ENCODE measurements around the gene RANBP1. TPM values are rescaled to one million over a fixed set of nuclear protein-coding genes. Genes with fewer than 3 reads are reported as not detected.

Gene RANBP1
- total and polyA plus RNA-seq, 9 of the 15 experiments (the other 6 are each of a cell fraction or from before 2014, with no cell fraction given), result 162 to 2,891 (median 1,289) TPM

- TF ChIP-seq UBTF (IDR thresholded peaks at IDR 0.05; ENCODE audit: borderline replicate concordance in 1 of 2, low read depth in 2 of 2, low read length in 2 of 2), result no peak
- TF ChIP-seq ZNF764 (CRISPR knock-in tag; IDR thresholded peaks at IDR 0.05; ENCODE audit: low read depth), result peak; percentile 13; the same call in 1 of the 2 replicates
- TF ChIP-seq C11orf30 (IDR thresholded peaks at IDR 0.05; ENCODE audit: low read depth), result no peak
- TF ChIP-seq RBFOX2 (IDR thresholded peaks at IDR 0.05; ENCODE audit: low read depth, low read length), result peak; percentile 82
- peak; percentile 39; the same call in 1 of the 2 replicates for TF ChIP-seq DIDO1 (tag; IDR thresholded peaks at IDR 0.05; ENCODE audit: low read depth)
- TF ChIP-seq E2F1 (CRISPR knock-in tag; IDR thresholded peaks at IDR 0.05), result peak; percentile 85
- TF ChIP-seq KLF10 (CRISPR knock-in tag; IDR thresholded peaks at IDR 0.05), result no peak
- peak; percentile 1; the same call in 1 of the 2 replicates for TF ChIP-seq HCFC1 (IDR thresholded peaks at IDR 0.05; ENCODE audit: low read depth, low read length)
- peak; percentile 86 for TF ChIP-seq ERF (CRISPR knock-in tag; IDR thresholded peaks at IDR 0.05)
- TF ChIP-seq SMAD1 (IDR thresholded peaks at IDR 0.05; ENCODE audit: low read depth, low read length, partially characterized antibody), result peak; percentile 62
- TF ChIP-seq ELF1 (tag; IDR thresholded peaks at IDR 0.05), result no peak
- no peak; the same call in 1 of the 2 replicates for TF ChIP-seq MAFF (IDR thresholded peaks at IDR 0.05; ENCODE audit: low read length)
- TF ChIP-seq U2AF1 (optimal IDR thresholded peaks at IDR 0.05; ENCODE audit: low read depth, low read length), result no peak
- TF ChIP-seq, protein P1, sequence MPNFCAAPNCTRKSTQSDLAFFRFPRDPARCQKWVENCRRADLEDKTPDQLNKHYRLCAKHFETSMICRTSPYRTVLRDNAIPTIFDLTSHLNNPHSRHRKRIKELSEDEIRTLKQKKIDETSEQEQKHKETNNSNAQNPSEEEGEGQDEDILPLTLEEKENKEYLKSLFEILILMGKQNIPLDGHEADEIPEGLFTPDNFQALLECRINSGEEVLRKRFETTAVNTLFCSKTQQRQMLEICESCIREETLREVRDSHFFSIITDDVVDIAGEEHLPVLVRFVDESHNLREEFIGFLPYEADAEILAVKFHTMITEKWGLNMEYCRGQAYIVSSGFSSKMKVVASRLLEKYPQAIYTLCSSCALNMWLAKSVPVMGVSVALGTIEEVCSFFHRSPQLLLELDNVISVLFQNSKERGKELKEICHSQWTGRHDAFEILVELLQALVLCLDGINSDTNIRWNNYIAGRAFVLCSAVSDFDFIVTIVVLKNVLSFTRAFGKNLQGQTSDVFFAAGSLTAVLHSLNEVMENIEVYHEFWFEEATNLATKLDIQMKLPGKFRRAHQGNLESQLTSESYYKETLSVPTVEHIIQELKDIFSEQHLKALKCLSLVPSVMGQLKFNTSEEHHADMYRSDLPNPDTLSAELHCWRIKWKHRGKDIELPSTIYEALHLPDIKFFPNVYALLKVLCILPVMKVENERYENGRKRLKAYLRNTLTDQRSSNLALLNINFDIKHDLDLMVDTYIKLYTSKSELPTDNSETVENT (CRISPR knock-in tag; IDR thresholded peaks at IDR 0.05), result peak; percentile 92
- TF ChIP-seq KDM5B (IDR thresholded peaks at IDR 0.05; ENCODE audit: insufficient replicate concordance, low read depth, low read length), result peak; percentile 77
- peak; percentile 18; the same call in 1 of the 2 replicates for TF ChIP-seq SMC3 (conservative IDR thresholded peaks at IDR 0.05; ENCODE audit: insufficient read depth, low read depth, low read length)
- TF ChIP-seq KLF13 (tag; IDR thresholded peaks at IDR 0.05; ENCODE audit: borderline replicate concordance, low read depth), result peak; percentile 50; the same call in 1 of the 2 replicates
- TF ChIP-seq NBN (IDR thresholded peaks at IDR 0.05; ENCODE audit: low read depth), result no peak
- no peak for TF ChIP-seq STAT5B (CRISPR knock-in tag; IDR thresholded peaks at IDR 0.05)
- no peak for TF ChIP-seq SAFB (IDR thresholded peaks at IDR 0.05; ENCODE audit: borderline replicate concordance, low read depth, low read length)
- no peak for TF ChIP-seq GATAD2B (IDR thresholded peaks at IDR 0.05; ENCODE audit: borderline replicate concordance)
- no peak for TF ChIP-seq RHOXF2B (CRISPR knock-in tag; conservative IDR thresholded peaks at IDR 0.05)
- peak; percentile 27; the same call in 1 of the 2 replicates for TF ChIP-seq EP300 (IDR thresholded peaks at IDR 0.05; ENCODE audit: low read length)
- no peak for TF ChIP-seq CBX5 (IDR thresholded peaks at IDR 0.05; ENCODE audit: borderline replicate concordance, low read depth)
Measured at GRCh38 chr22:20117633-20118299, 1.9 kb downstream of the RANBP1 start (continued).

Measured in K562 (cell line).